HepG2 (cell line): ENCODE data around the gene CDC42BPG. TPM values are rescaled to one million over a fixed set of nuclear protein-coding genes. Genes with fewer than 3 reads are reported as not detected.

Experiments used
- ATF1 ChIP-seq: IDR thresholded peaks from 2 replicates; pipeline ENCODE4 v1.6.1; 2016; ENCODE audit warnings: mild to moderate bottlenecking, control low read depth
- FOXM1 ChIP-seq: sonication (generic); formaldehyde crosslinking; IDR thresholded peaks from 2 replicates; pipeline ENCODE4 v1.5.0; 2020; ENCODE audit warnings: missing genetic modification reagents
- FOXP1 ChIP-seq, 2 experiments: fragments of 450-650 bp in 1 of 2; IDR thresholded peaks; 2 replicates each; pipeline ENCODE4 v1.6.1; 2017 to 2018; ENCODE audit warnings: antibody characterized with exemption in 1 of 2
- HNF1A ChIP-seq, 2 experiments: sonication (generic) in 1 of 2; formaldehyde crosslinking in 1 of 2; IDR thresholded peaks; 2 replicates each; pipeline versions ENCODE4 v1.4.0 to v1.6.1; 2016 to 2020; ENCODE audit warnings: borderline replicate concordance in 1 of 2, low read depth in 1 of 2, mild to moderate bottlenecking in 1 of 2, missing genetic modification reagents in 1 of 2
- IKZF5 ChIP-seq: IDR thresholded peaks from 2 replicates; pipeline ENCODE4 v1.6.1; 2018; ENCODE audit warnings: missing genetic modification reagents, mild to moderate bottlenecking, missing compliant biosample characterization
- KLF12 ChIP-seq: sonication (generic); formaldehyde crosslinking; IDR thresholded peaks from 2 replicates; pipeline ENCODE4 v1.4.0; 2020; ENCODE audit warnings: missing genetic modification reagents, borderline replicate concordance
- MAZ ChIP-seq, 2 experiments: sonication (generic) in 1 of 2; formaldehyde crosslinking in 1 of 2; IDR thresholded peaks; 2 replicates each; pipeline versions ENCODE4 v1.5.0 to v1.6.1; 2012 to 2020; ENCODE audit warnings: low read depth in 2 of 2, mild to moderate bottlenecking in 2 of 2, borderline replicate concordance in 1 of 2, improper control_type of control experiment in 1 of 2, low read length in 1 of 2, missing genetic modification reagents in 1 of 2, moderate library complexity in 1 of 2
- MTERF4 ChIP-seq: sonication (generic); formaldehyde crosslinking; IDR thresholded peaks from 2 replicates; pipeline ENCODE4 v1.8.0; 2023; ENCODE audit warnings: mild to moderate bottlenecking, missing genetic modification reagents
- RFXAP ChIP-seq: sonication (generic); formaldehyde crosslinking; IDR thresholded peaks from 2 replicates; pipeline ENCODE4 v1.4.0; 2020; ENCODE audit warnings: missing genetic modification reagents, borderline replicate concordance
- SALL1 ChIP-seq: sonication (generic); formaldehyde crosslinking; IDR thresholded peaks from 2 replicates; pipeline ENCODE4 v1.8.0; 2022; ENCODE audit warnings: mild to moderate bottlenecking, missing genetic modification reagents
- STAT5B ChIP-seq: sonication (generic); formaldehyde crosslinking; IDR thresholded peaks from 2 replicates; pipeline ENCODE4 v1.4.0; 2020; ENCODE audit warnings: missing genetic modification reagents
- TEF ChIP-seq: sonication (generic); formaldehyde crosslinking; IDR thresholded peaks from 2 replicates; pipeline ENCODE4 v1.5.0; 2020; ENCODE audit warnings: missing genetic modification reagents
- ZFP36L2 ChIP-seq: sonication (generic); formaldehyde crosslinking; IDR thresholded peaks from 2 replicates; pipeline ENCODE4 v1.4.0; 2020; ENCODE audit warnings: missing genetic modification reagents
- ZFY ChIP-seq: sonication (generic); formaldehyde crosslinking; IDR thresholded peaks from 2 replicates; pipeline ENCODE4 v1.4.0; 2020; ENCODE audit warnings: missing genetic modification reagents
- ZMYM2 ChIP-seq: sonication (generic); formaldehyde crosslinking; IDR thresholded peaks from 2 replicates; pipeline ENCODE4 v1.8.0; 2022; ENCODE audit warnings: mild to moderate bottlenecking, missing genetic modification reagents
- ZNF263 ChIP-seq: sonication (generic); formaldehyde crosslinking; IDR thresholded peaks from 2 replicates; pipeline ENCODE4 v1.4.0; 2020; ENCODE audit warnings: missing genetic modification reagents
- ZNF274 ChIP-seq: sonication (generic); formaldehyde crosslinking; IDR thresholded peaks from 2 replicates; pipeline ENCODE4 v1.5.1; 2020; ENCODE audit warnings: mild to moderate bottlenecking, missing genetic modification reagents
- ZNF3 ChIP-seq: IDR thresholded peaks from 2 replicates; pipeline ENCODE4 v1.7.0; 2017; ENCODE audit warnings: inconsistent platforms
- ZNF678 ChIP-seq: sonication (generic); formaldehyde crosslinking; IDR thresholded peaks from 2 replicates; pipeline ENCODE4 v1.4.0; 2020; ENCODE audit warnings: mild to moderate bottlenecking, missing genetic modification reagents
- ZNF704 ChIP-seq: sonication (generic); formaldehyde crosslinking; IDR thresholded peaks from 2 replicates; pipeline ENCODE4 v1.8.1; 2023; ENCODE audit warnings: mild to moderate bottlenecking, inconsistent platforms, moderate library complexity, missing genetic modification reagents, borderline replicate concordance
- polyA plus RNA-seq, 8 experiments: library from polyadenylated mRNA; depleted of rRNA in 3 of 8; stranded (reverse) in 7 of 8; unstranded in 1 of 8; fragments of >200 nt; fragmentation: Illumina TruSeq in 4 of 8; extraction: Trizol in 4 of 8; gene quantifications; 2 replicates each; pipeline versions ENCODE4 v1.2.1 to v1.2.3, GENCODE V29; 2011 to 2016; ENCODE audit warnings: low read depth in 4 of 8, missing spikeins in 1 of 8, mixed read lengths in 1 of 8; ENCODE audit not compliant: insufficient read depth in 1 of 8
- total RNA-seq, 5 experiments: library from RNA; depleted of rRNA; stranded (reverse); fragments of >200 nt; fragmentation: Illumina TruSeq; extraction: Trizol; gene quantifications; 2 replicates each; pipeline ENCODE4 v1.2.3, GENCODE V29; 2016; ENCODE audit warnings: low read depth in 1 of 5

Gene CDC42BPG
- total and polyA plus RNA-seq, 2 of the 13 experiments (the other 11 are each of a cell fraction or from before 2014, with no cell fraction given), result 0.55 to 1.4 TPM

GRCh38 chr11:64876835-64877341 is 32.4 kb upstream of the CDC42BPG start (continued):
- no peak for TF ChIP-seq ZMYM2 (CRISPR knock-in tag)
- no peak for TF ChIP-seq MAZ (IDR thresholded peaks at IDR 0.05; ENCODE audit: borderline replicate concordance, low read depth, low read length)
- 0 out of 2 replicates have a peak, but pooled peaks have one; percentile 26 for TF ChIP-seq MAZ (CRISPR knock-in tag; IDR thresholded peaks at IDR 0.05; ENCODE audit: low read depth)
- 0 out of 2 replicates have a peak, but pooled peaks have one; percentile 38 for TF ChIP-seq ZNF704 (CRISPR knock-in tag)
- TF ChIP-seq ZFP36L2, result no peak
- no peak for TF ChIP-seq ZNF3 (CRISPR knock-in tag)
- TF ChIP-seq ZNF678 (CRISPR knock-in tag), result no peak
- TF ChIP-seq HNF1A (IDR thresholded peaks at IDR 0.05; ENCODE audit: low read depth), result no peak
- TF ChIP-seq HNF1A (CRISPR knock-in tag; IDR thresholded peaks at IDR 0.05; ENCODE audit: borderline replicate concordance), result no peak
- no peak for TF ChIP-seq ZNF274 (CRISPR knock-in tag)
- TF ChIP-seq FOXM1 (CRISPR knock-in tag), result no peak
- TF ChIP-seq ZFY (CRISPR knock-in tag), result peak; percentile 63
- no peak for TF ChIP-seq MTERF4 (CRISPR knock-in tag)
- no peak for TF ChIP-seq TEF (CRISPR knock-in tag)
- TF ChIP-seq KLF12 (CRISPR knock-in tag), result 0 out of 2 replicates have a peak, but pooled peaks have one; percentile 54
- peak; percentile 56; the same call in 1 of the 2 replicates for TF ChIP-seq IKZF5 (CRISPR knock-in tag)
- peak; percentile 32; the same call in 1 of the 2 replicates for TF ChIP-seq SALL1 (CRISPR knock-in tag)
- peak; percentile 69; the same call in 1 of the 2 replicates for TF ChIP-seq ZNF263
- TF ChIP-seq ATF1, result no peak
- no peak for TF ChIP-seq STAT5B (CRISPR knock-in tag)
- no peak for TF ChIP-seq FOXP1 (IDR thresholded peaks at IDR 0.05)
- TF ChIP-seq FOXP1 (CRISPR knock-in tag; IDR thresholded peaks at IDR 0.05), result no peak
- no peak for TF ChIP-seq RFXAP (CRISPR knock-in tag)
